Measurements from ENCODE around the gene KCNJ6. TPM values are rescaled to one million over a fixed set of nuclear protein-coding genes. Genes with fewer than 3 reads are reported as not detected.

Gene KCNJ6
- total RNA-seq, 1 donor from 2014 or later, result 2.6 TPM

DNA sequence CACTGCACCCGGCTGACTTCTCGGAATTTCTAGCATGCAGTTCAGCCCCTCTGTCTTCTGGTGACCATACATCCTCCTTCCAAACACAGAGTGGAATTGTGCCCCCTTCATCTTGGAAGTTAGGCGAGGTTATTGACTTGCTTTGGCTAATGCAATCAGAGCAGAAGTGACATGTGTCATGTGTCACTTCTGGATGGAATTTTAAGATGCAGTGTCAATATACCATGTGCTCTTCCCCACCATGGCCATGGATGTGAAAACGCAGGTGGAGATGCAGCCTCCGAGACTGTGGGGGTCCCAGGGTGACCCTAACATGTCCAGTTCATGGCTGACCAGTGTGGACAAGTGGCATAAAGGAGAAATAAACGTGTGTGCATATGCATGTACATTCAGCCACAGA, 83.0 kb downstream of the KCNJ6 start:
- no peaks in the 10 kb centered on the region for H3K9me3 ChIP-seq (ENCODE audit: insufficient read depth, low read depth, low read length)
- peaks cover 5% of the 10 kb centered on the region for H3K36me3 Mint-ChIP-seq (ENCODE audit: low read depth, unreplicated experiment)
- FAIRE-seq, result no peak

DNA sequence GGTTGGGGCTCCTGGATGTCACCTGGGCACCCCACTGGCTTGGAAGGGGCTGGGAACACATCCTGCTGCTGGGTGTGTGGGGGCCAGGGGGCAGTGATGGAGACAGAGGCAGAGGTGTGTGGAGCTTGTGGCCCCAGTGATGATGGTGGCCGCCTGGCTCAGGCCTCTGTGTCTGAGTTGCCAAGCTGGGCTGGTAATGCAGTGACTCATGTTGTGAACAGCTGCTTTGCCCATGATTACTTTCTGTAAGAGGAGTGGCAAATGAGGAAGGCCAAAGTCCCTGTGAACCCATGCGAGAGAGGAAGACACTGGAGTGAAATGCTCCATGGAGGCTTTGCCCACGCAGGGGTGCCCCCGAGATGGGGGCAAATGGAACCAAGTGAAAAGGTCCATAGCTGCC, 86.8 kb downstream of the KCNJ6 start:
- Histone ChIP-seq H3K4me2 (ENCODE audit: low read length) (no peak overlapping the region), H3K36me3 (ENCODE audit: insufficient read depth, low read length) (no peaks in the 10 kb centered on the region), H3K4me1 (ENCODE audit: insufficient read depth, low read length) (peaks cover 5% of the 10 kb centered on the region), H2AFZ (ENCODE audit: low read depth, low read length) (no peak overlapping the region), H3K9me3 (ENCODE audit: insufficient read depth, low read depth, low read length) (no peaks in the 10 kb centered on the region), H3K27ac (ENCODE audit: low read depth, low read length) (no peak overlapping the region), H3K27me3 (ENCODE audit: insufficient read depth, low read length) (peaks cover 3% of the 10 kb centered on the region), H3K9ac (ENCODE audit: low read length) (no peak overlapping the region), H3K4me3 (ENCODE audit: insufficient read depth, low read depth, low read length) (no peak overlapping the region), H3K79me2 (ENCODE audit: insufficient read depth, low read length) (no peaks in the 10 kb centered on the region), H4K20me1 (ENCODE audit: insufficient read depth, low read length) (no peaks in the 10 kb centered on the region)
- Mint-ChIP-seq H3K27me3 (ENCODE audit: low read depth, unreplicated experiment) (peaks cover 5% of the 10 kb centered on the region), H3K9me3 (ENCODE audit: unreplicated experiment) (peaks cover 3% of the 10 kb centered on the region), H3K27ac (ENCODE audit: unreplicated experiment) (no peak overlapping the region), H3K4me3 (ENCODE audit: unreplicated experiment) (no peak overlapping the region), H3K36me3 (ENCODE audit: low read depth, unreplicated experiment) (peaks cover 4% of the 10 kb centered on the region), H3K4me1 (ENCODE audit: low read depth, unreplicated experiment) (peaks cover 9% of the 10 kb centered on the region)
- FAIRE-seq (no peak), DNase-seq (ENCODE audit: low read depth) (peak; percentile 61)
- TF ChIP-seq EZH2 (IDR thresholded peaks at IDR 0.05; ENCODE audit: insufficient read depth, low read length), result no peak
- TF ChIP-seq, protein P1, sequence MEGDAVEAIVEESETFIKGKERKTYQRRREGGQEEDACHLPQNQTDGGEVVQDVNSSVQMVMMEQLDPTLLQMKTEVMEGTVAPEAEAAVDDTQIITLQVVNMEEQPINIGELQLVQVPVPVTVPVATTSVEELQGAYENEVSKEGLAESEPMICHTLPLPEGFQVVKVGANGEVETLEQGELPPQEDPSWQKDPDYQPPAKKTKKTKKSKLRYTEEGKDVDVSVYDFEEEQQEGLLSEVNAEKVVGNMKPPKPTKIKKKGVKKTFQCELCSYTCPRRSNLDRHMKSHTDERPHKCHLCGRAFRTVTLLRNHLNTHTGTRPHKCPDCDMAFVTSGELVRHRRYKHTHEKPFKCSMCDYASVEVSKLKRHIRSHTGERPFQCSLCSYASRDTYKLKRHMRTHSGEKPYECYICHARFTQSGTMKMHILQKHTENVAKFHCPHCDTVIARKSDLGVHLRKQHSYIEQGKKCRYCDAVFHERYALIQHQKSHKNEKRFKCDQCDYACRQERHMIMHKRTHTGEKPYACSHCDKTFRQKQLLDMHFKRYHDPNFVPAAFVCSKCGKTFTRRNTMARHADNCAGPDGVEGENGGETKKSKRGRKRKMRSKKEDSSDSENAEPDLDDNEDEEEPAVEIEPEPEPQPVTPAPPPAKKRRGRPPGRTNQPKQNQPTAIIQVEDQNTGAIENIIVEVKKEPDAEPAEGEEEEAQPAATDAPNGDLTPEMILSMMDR (IDR thresholded peaks at IDR 0.05; ENCODE audit: insufficient read depth, low read depth, low read length), result no peak

More for the DNA sequence above, 83.0 kb downstream of the KCNJ6 start:
- Histone ChIP-seq H3K36me3 (ENCODE audit: insufficient read depth, low read length) (no peaks in the 10 kb centered on the region), H3K4me1 (ENCODE audit: insufficient read depth, low read length) (peaks cover 5% of the 10 kb centered on the region), H3K4me3 (ENCODE audit: insufficient read depth, low read depth, low read length) (no peak overlapping the region), H2AFZ (ENCODE audit: low read depth, low read length) (no peak overlapping the region), H3K4me2 (ENCODE audit: low read length) (no peak overlapping the region), H3K27ac (ENCODE audit: low read depth, low read length) (no peak overlapping the region), H4K20me1 (ENCODE audit: insufficient read depth, low read length) (no peaks in the 10 kb centered on the region), H3K27me3 (ENCODE audit: insufficient read depth, low read length) (peaks cover 3% of the 10 kb centered on the region), H3K9ac (ENCODE audit: low read length) (no peak overlapping the region), H3K79me2 (ENCODE audit: insufficient read depth, low read length) (no peaks in the 10 kb centered on the region)
- no peak for TF ChIP-seq EZH2 (IDR thresholded peaks at IDR 0.05; ENCODE audit: insufficient read depth, low read length)
- TF ChIP-seq, protein P1 (IDR thresholded peaks at IDR 0.05; ENCODE audit: insufficient read depth, low read depth, low read length), result no peak
- H3K27ac Mint-ChIP-seq (ENCODE audit: unreplicated experiment), result no peak overlapping the region
- peaks cover 3% of the 10 kb centered on the region for H3K9me3 Mint-ChIP-seq (ENCODE audit: unreplicated experiment)
- DNase-seq (ENCODE audit: low read depth), result no peak
- no peak overlapping the region for H3K4me3 Mint-ChIP-seq (ENCODE audit: unreplicated experiment)
- H3K27me3 Mint-ChIP-seq (ENCODE audit: low read depth, unreplicated experiment), result peaks cover 3% of the 10 kb centered on the region
- peaks cover 14% of the 10 kb centered on the region for H3K4me1 Mint-ChIP-seq (ENCODE audit: low read depth, unreplicated experiment)

DNA sequence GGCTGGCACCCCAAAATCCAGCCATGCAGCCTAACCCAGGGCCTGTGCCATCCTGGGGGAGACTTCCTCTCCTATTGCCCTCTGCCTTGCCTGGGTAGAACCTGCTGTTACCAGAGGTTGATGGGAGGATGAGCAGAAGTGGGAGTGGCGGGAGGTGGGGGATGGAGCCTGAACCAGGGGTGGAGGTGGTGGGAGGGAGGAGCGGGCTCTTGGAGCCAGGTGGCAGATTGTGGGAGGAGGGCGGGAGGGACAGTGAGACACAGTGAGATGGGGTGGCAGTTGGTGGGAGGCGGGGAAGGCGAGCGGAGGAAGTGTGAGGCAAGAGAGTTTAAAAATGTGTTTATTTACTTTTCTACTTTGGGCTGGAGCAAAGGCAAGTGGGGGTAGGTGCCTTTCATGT, 87.3 kb downstream of the KCNJ6 start:
- no peaks in the 10 kb centered on the region for H3K9me3 ChIP-seq (ENCODE audit: insufficient read depth, low read depth, low read length)
- DNase-seq (ENCODE audit: low read depth), result no peak
- peaks cover 5% of the 10 kb centered on the region for H3K4me1 ChIP-seq (ENCODE audit: insufficient read depth, low read length)
- Mint-ChIP-seq H3K9me3 (ENCODE audit: unreplicated experiment) (peaks cover 3% of the 10 kb centered on the region), H3K4me3 (ENCODE audit: unreplicated experiment) (no peak overlapping the region), H3K36me3 (ENCODE audit: low read depth, unreplicated experiment) (peaks cover 4% of the 10 kb centered on the region), H3K4me1 (ENCODE audit: low read depth, unreplicated experiment) (peaks cover 9% of the 10 kb centered on the region), H3K27me3 (ENCODE audit: low read depth, unreplicated experiment) (peaks cover 5% of the 10 kb centered on the region), H3K27ac (ENCODE audit: unreplicated experiment) (no peak overlapping the region)
- H3K27ac ChIP-seq (ENCODE audit: low read depth, low read length), result no peak overlapping the region
- H4K20me1 ChIP-seq (ENCODE audit: insufficient read depth, low read length), result no peaks in the 10 kb centered on the region
- no peak overlapping the region for H3K9ac ChIP-seq (ENCODE audit: low read length)
- peaks cover 3% of the 10 kb centered on the region for H3K27me3 ChIP-seq (ENCODE audit: insufficient read depth, low read length)
- H3K36me3 ChIP-seq (ENCODE audit: insufficient read depth, low read length), result no peaks in the 10 kb centered on the region
- no peak overlapping the region for H2AFZ ChIP-seq (ENCODE audit: low read depth, low read length)
- no peak overlapping the region for H3K4me2 ChIP-seq (ENCODE audit: low read length)
- no peak for FAIRE-seq
- no peaks in the 10 kb centered on the region for H3K79me2 ChIP-seq (ENCODE audit: insufficient read depth, low read length)
- H3K4me3 ChIP-seq (ENCODE audit: insufficient read depth, low read depth, low read length), result no peak overlapping the region
- TF ChIP-seq, protein P1 (IDR thresholded peaks at IDR 0.05; ENCODE audit: insufficient read depth, low read depth, low read length), result no peak
- no peak for TF ChIP-seq EZH2 (IDR thresholded peaks at IDR 0.05; ENCODE audit: insufficient read depth, low read length)

All from astrocyte (in vitro differentiated cells and primary cell).